Stimulated activated CD4-positive, alpha-beta T cell treated with anti-CD3 and anti-CD28 coated beads, Interleukin-1b, Interleukin-23, amount 100 ng/mL, for 48 hours (primary cell): ENCODE data around the gene PPP2R5A.
"Not testable (repeated sequence)": the region's sequence is repeated elsewhere in the genome, so short reads cannot be mapped to it uniquely, and the experiment has no call there.

ENCODE experiments used
- DNase-seq: peaks from one replicate; pipeline ENCODE4 v3.0.0-alpha.2; 2020

Gene PPP2R5A

DNA sequence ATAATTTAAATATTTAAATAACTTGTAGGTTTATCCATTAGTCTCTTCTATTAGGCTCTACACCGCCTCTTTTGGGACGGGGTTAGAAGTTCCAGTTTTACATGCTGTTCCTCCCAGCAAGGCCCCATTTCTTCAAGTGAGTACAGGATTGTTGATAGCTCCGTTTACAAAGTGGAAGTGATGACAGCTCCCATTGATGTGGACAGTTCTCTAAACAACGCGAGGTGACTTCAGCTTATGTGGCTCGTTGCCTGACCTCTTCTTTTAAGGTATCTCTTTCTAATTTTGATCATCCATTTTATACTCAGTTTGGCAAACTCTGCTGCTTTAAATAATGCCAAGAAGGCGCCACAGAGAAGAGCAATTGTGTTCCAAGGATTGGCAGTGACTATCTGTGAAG lies 79.8 kb downstream of the PPP2R5A start:
- no peak for DNase-seq

DNA sequence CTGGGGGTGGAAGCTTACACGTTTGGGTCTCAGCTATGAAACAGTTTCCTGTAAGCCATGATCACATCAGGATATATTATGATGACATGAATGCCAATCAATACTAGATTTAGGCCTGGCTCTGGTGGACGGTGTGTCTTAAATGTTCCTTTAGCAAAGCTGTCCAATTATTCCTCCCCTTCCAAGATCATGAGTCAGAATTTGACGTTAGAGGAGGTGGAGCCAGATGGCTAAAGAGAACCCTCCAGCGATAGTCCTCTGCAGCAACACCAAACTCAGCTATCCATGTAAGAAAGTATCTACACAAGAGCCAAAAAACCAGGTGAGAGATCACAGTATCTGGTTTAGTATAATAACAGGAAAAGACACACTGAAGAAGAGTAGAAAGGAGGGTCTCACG lies 81.7 kb downstream of the PPP2R5A start:
- DNase-seq: no peak

DNA sequence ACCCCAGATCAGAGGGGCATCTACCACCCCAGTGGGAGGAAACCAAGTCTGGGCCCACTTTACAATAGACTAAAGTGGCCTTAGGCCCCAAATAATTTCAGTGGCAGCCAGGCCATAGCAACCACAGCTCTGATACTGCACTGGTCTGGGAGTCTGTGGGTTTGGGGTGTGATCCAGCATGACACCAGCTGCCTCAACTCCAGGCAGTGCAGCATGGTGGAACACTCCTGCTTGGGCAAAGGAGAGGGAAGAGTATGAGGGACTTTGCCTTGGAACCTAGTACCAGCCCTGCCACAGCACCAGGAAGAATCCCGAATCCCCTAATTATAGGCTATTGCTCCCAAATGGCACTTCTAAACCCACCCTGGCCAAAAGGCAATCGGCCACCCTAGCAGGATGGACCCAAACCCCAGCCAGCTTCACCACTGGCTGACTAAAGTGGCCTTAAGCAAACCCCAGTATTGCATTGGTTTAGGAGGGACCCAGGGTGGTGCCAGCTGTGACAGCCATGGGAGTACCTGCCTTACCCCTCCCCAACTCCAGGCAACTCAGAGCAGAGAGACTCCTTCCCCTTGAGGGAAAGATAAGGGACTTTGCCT lies 82.4 kb downstream of the PPP2R5A start:
- no peak for DNase-seq

DNA sequence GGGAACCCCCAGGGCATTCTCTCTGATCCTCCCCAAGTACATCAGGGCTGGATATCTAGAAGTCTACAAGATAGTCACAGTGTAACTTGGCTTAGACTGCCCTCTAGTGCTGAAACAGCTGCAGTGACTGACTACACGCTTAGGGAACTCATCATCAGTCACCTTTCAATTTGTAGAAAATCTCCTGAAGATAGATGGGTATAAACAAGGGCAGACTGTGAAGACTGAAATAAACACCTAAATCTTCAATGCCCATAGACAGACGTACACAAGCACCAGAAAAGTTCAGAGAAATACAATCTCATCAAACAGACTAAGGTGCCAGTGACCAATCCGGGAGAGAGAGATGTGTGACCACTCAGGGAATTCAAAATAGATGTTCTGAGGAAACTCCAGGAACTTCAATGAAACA lies 82.9 kb downstream of the PPP2R5A start:
- peak; percentile 57 for DNase-seq

DNA sequence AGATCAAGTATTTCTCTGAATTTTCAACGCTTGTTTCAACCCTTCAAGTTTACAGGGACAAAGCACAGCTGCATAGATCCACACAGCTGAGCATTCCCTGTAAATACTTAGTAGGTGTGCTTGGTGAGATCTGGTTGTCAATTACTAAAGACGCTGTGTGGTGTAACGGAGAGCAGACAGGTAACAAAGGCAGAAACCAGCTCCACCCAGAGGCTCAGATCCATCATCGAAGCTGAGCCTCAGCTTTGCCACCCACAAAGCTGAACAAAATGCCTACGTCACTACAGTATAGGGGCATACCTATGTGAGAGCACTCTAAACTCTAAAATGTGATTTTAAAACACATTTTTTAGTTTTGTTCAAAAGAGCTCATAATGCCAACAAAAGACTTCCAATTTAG lies 90.8 kb downstream of the PPP2R5A start:
- no peak for DNase-seq

- DNase-seq: no peak
Measured at GRCh38 chr1:212377644-212378043, 92.4 kb downstream of the PPP2R5A start.

GRCh38 chr1:212379366-212379765 lies 94.2 kb downstream of the PPP2R5A start:
- no peak for DNase-seq

DNA sequence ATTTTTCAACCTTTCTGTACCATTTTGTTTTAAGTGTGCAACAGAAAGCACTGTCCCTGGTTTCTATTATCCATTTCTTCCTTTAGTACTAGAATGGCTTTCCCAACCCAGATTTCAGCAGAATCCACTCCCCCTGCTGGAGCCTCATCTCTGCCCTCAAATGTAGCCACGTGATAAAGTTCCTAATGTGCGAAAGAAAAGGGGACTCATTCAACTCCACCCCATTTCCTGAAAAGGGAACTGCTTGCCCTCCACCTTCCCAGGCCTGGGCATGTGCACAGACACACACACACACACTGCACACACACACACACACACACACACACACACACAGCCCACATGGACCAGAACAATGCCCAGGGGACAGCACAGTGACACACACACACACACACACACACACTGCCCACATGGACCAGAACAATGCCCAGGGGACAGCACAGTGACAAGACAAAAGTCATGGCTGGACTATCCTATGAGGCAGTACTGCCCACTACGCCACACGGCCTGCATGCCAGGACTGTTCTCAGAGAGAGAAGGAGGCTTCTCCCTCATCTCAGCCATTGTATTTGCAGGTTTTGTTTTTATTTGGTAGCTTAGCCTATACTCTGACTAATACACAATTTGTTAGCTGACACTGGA lies 96.3 kb downstream of the PPP2R5A start:
- DNase-seq: no peak

DNA sequence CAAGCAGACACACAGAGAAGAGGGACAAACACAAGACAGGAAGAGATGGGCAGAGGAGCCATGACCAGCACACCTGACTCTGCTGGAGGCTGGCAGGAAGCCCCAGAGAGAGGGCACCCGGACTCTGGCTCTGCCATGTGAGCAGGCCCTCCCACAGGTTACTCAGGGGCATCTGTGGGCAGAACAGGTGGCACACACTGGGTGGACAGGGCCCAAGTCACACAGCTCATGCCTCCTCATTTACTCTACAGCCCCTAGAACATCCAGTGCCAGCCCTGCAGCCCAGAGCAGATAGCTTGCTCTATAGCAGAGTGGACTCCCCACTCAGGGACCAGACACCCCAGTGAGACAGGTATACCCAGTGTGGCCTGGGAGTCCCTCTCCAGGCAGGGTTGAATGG lies 100.8 kb downstream of the PPP2R5A start:
- no peak for DNase-seq

- DNase-seq: no peak
Measured at GRCh38 chr1:212388985-212389716, 103.9 kb downstream of the PPP2R5A start.

DNA sequence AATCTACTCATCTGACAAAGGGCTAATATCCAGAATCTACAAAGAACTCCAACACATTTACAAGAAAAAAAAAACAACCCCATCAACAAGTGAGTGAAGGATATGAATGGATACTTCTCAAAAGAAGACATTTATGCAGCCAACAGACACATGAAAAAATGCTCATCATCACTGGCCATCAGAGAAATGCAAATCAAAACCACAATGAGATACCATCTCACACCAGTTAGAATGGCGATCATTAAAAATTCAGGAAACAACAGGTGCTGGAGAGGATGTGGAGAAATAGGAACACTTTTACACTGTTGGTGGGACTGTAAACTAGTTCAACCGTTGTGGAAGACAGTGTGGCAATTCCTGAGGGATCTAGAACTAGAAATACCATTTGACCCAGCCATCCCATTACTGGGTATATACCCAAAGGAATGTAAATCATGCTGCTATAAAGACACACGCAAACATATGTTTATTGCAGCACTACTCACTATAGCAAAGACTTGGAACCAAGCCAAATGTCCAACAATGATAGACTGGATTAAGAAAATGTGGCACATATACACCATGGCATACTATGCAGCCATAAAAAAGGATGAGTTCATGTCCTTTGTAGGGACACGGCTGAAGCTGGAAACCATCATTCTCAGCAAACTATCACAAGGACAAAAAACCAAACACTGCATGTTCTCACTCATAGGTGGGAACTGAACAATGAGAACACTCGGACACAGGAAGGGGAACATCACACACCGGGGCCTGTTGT lies 110.6 kb downstream of the PPP2R5A start:
- DNase-seq: not testable (repeated sequence)

GRCh38 chr1:212396638-212397037 lies 111.4 kb downstream of the PPP2R5A start:
- no peak for DNase-seq

GRCh38 chr1:212397171-212397570 lies 112.0 kb downstream of the PPP2R5A start:
- no peak for DNase-seq

GRCh38 chr1:212401042-212401441 lies 115.8 kb downstream of the PPP2R5A start:
- no peak for DNase-seq

GRCh38 chr1:212401838-212402582 lies 116.8 kb downstream of the PPP2R5A start:
- no peak for DNase-seq

GRCh38 chr1:212402666-212403321 lies 117.6 kb downstream of the PPP2R5A start:
- DNase-seq: no peak

DNA sequence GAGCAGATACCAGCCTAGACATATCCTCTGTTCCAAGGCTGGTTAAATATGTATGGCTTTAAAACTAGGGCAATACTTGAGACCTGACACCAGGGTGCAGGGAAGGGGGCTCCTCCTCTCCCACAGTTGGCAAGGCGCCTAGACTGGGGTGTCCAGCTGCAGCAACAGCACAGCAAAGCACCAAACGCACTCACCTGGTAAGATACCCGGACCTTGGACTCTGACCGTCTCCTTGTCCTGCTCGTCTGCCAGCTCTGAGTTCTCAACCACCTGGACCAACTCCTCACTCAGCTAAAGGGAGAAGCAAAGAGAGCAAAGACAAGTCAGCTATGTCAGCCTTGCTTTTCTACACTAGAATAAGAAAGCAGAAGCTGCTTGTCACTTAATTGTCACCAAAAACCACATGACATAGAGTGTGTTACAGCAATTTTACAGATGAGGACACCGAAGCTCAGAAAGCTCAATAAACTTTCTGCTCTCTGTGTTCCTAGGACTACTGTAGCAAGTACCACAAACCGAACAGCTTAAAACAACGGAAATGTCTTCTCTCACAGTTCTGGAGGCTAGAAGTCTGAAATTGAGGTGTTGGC lies 125.1 kb downstream of the PPP2R5A start:
- no peak for DNase-seq
